ENCODE measurements around the gene ZDHHC1. TPM values are rescaled to one million over a fixed set of nuclear protein-coding genes. Genes with fewer than 3 reads are reported as not detected.
"Not testable (repeated sequence)": the region's sequence is repeated elsewhere in the genome, so short reads cannot be mapped to it uniquely, and the experiment has no call there.

ZDHHC1 gene
- total RNA-seq, 1 donor from 2014 or later, result 7.8 TPM

GRCh38 chr16:67364600-67365235, 51.6 kb downstream of the ZDHHC1 start:
- no peak for DNase-seq (ENCODE audit: low read depth, low spot score)

- no peak for DNase-seq (ENCODE audit: low read depth, low spot score)
These were observed 55.2 kb downstream of the ZDHHC1 start for GRCh38 chr16:67361038-67361437.

GRCh38 chr16:67359540-67360269, 56.6 kb downstream of the ZDHHC1 start:
- DNase-seq (ENCODE audit: low read depth, low spot score), result not testable (repeated sequence)

GRCh38 chr16:67357561-67357960, 58.7 kb downstream of the ZDHHC1 start:
- DNase-seq (ENCODE audit: low read depth, low spot score), result no peak

GRCh38 chr16:67356396-67356795, 59.9 kb downstream of the ZDHHC1 start:
- no peak for DNase-seq (ENCODE audit: low read depth, low spot score)

GRCh38 chr16:67352463-67352862, 63.8 kb downstream of the ZDHHC1 start:
- DNase-seq (ENCODE audit: low read depth, low spot score), result not testable (repeated sequence)

GRCh38 chr16:67350324-67350723, 66.0 kb downstream of the ZDHHC1 start:
- DNase-seq (ENCODE audit: low read depth, low spot score), result no peak

- no peak for DNase-seq (ENCODE audit: low read depth, low spot score)
These were observed 67.1 kb downstream of the ZDHHC1 start for GRCh38 chr16:67349172-67349571.

- peak; percentile 30 for DNase-seq (ENCODE audit: low read depth, low spot score)
These were observed 69.9 kb downstream of the ZDHHC1 start for GRCh38 chr16:67346341-67346740.

GRCh38 chr16:67345401-67345800, 70.9 kb downstream of the ZDHHC1 start:
- no peak for DNase-seq (ENCODE audit: low read depth, low spot score)

Other genes with a start within 250 kb of the ZDHHC1 start
- 9.1 and 10.6 TPM in 2 replicates for gene NOL3, start 245.9 kb downstream of the ZDHHC1 start, total RNA-seq
- 11.7 and 12.8 TPM in 2 replicates for gene MATCAP1, start 232.5 kb downstream of the ZDHHC1 start, total RNA-seq
- 1.1 and 2.2 TPM in 2 replicates for gene EXOC3L1, start 226.3 kb downstream of the ZDHHC1 start, total RNA-seq
- gene E2F4, start 224.3 kb downstream of the ZDHHC1 start, total RNA-seq, result 68.3 and 82.9 TPM in 2 replicates
- 0.53 and 1.4 TPM in 2 replicates for gene ELMO3, start 217.3 kb downstream of the ZDHHC1 start, total RNA-seq
- gene TMEM208, start 189.3 kb downstream of the ZDHHC1 start, total RNA-seq, result 27.5 and 30.0 TPM in 2 replicates
- gene FHOD1, start 169.0 kb downstream of the ZDHHC1 start, total RNA-seq, result 22.1 and 27.0 TPM in 2 replicates
- gene SLC9A5, start 167.5 kb downstream of the ZDHHC1 start, total RNA-seq, result 0.99 and 1.3 TPM in 2 replicates
- 33.2 and 51.5 TPM in 2 replicates for gene PLEKHG4, start 136.9 kb downstream of the ZDHHC1 start, total RNA-seq
- gene KCTD19, start 89.7 kb downstream of the ZDHHC1 start, total RNA-seq, result 0.28 and 0.33 TPM in 2 replicates
- 0.32 and 0.92 TPM in 2 replicates for gene LRRC36, start 89.7 kb downstream of the ZDHHC1 start, total RNA-seq
- gene TPPP3, start 23.0 kb downstream of the ZDHHC1 start, total RNA-seq, result 0.18 and 0.20 TPM in 2 replicates
- not detected in 2 replicates for gene HSD11B2, start 14.6 kb upstream of the ZDHHC1 start, total RNA-seq
- 82.2 and 91.8 TPM in 2 replicates for gene ATP6V0D1, start 64.7 kb upstream of the ZDHHC1 start, total RNA-seq
- not detected in 2 replicates for gene AGRP, start 67.1 kb upstream of the ZDHHC1 start, total RNA-seq
- gene RIPOR1, start 112.4 kb upstream of the ZDHHC1 start, total RNA-seq, result 45.7 and 54.2 TPM in 2 replicates
- gene CTCF, start 146.0 kb upstream of the ZDHHC1 start, total RNA-seq, result 25.1 and 35.3 TPM in 2 replicates
- gene CARMIL2, start 228.7 kb upstream of the ZDHHC1 start, total RNA-seq, result 0.67 and 0.79 TPM in 2 replicates
- gene ACD, start 243.8 kb upstream of the ZDHHC1 start, total RNA-seq, result 15.3 and 22.5 TPM in 2 replicates
- 5.5 and 6.1 TPM in 2 replicates for gene PARD6A, start 244.5 kb upstream of the ZDHHC1 start, total RNA-seq